A549 (cell line): ENCODE results near the gene CASK. TPM values are rescaled to one million over a fixed set of nuclear protein-coding genes. Genes with fewer than 3 reads are reported as not detected.

Experiments
- ATAC-seq, 2 experiments: fragments of 200-7000 bp in 1 of 2; fragments of >200 bp in 1 of 2; cut with Nextera tagmentation in 1 of 2; cut with Tn5 transposase in 1 of 2; 3 replicates each; pipeline versions ENCODE4 v1.8.0 to v1.9.1; 2018 to 2020; ENCODE audit warnings: mild to moderate bottlenecking in 1 of 2, moderate library complexity in 1 of 2
- CTCF ChIA-PET: fragments of 300-600 bp; sonication (Branson Sonifier 250); formaldehyde crosslinking; extraction: SDS; loops from one replicate; lab custom pipeline; 2021; ENCODE audit warnings: antibody characterized with exemption, inconsistent platforms; lab: Yijun Ruan, JAX
- POLR2A ChIA-PET: fragments of 350-600 bp; formaldehyde crosslinking; extraction: SDS; loops from one replicate; lab custom pipeline; 2021; ENCODE audit warnings: antibody characterized with exemption, inconsistent platforms; lab: Yijun Ruan, JAX
- DNase-seq, 2 experiments: peaks; one replicate each; pipeline versions ENCODE4 v3.0.0 to v3.0.0-alpha.2; 2011 to 2016; ENCODE audit warnings: low read depth in 1 of 2, low spot score in 1 of 2
- FAIRE-seq: peaks from 2 replicates; lab custom pipeline; 2011; peaks lifted over from hg19 to GRCh38; lab: Jason Lieb, UNC
- H3K27ac ChIP-seq, 2 experiments: fragments of >200 bp; sonication (Bioruptor Twin); formaldehyde crosslinking; 3 replicates each; pipeline ENCODE4 v1.5.1; 2016 to 2017
- H3K4me1 ChIP-seq: fragments of >200 bp; sonication (Bioruptor Twin); formaldehyde crosslinking; 3 replicates; pipeline ENCODE4 v1.6.1; 2016
- H3K4me2 ChIP-seq: fragments of >200 bp; sonication (Bioruptor Twin); formaldehyde crosslinking; 3 replicates; pipeline ENCODE4 v1.6.1; 2016
- H3K4me3 ChIP-seq: fragments of >200 bp; sonication (Bioruptor Twin); formaldehyde crosslinking; 3 replicates; pipeline ENCODE4 v1.5.1; 2016
- H3K9me3 ChIP-seq: fragments of >200 bp; sonication (Bioruptor Twin); formaldehyde crosslinking; 3 replicates; pipeline ENCODE4 v1.6.1; 2016
- CBX8 ChIP-seq: fragments of 200-600 bp; sonication (generic); IDR thresholded peaks from 2 replicates; pipeline ENCODE4 v1.6.1; 2016
- CEBPB ChIP-seq, 2 experiments: fragments of >200 bp in 1 of 2; sonication (Bioruptor Twin) in 1 of 2; formaldehyde crosslinking in 1 of 2; IDR thresholded peaks; 2 replicates each; pipeline ENCODE4 v1.6.1; 2012 to 2016
- CHD2 ChIP-seq: fragments of 150-350 bp; IDR thresholded peaks from 2 replicates; pipeline ENCODE4 v1.6.1; 2014; ENCODE audit warnings: low read length; ENCODE audit not compliant: partially characterized antibody
- CHD4 ChIP-seq: fragments of 200-600 bp; sonication (generic); IDR thresholded peaks from 2 replicates; pipeline ENCODE4 v1.6.1; 2016; ENCODE audit warnings: antibody characterized with exemption, mild to moderate bottlenecking, borderline replicate concordance
- EHF ChIP-seq: fragments of 250-450 bp; sonication (Bioruptor Pico); IDR thresholded peaks from 2 replicates; pipeline ENCODE4 v1.5.0; 2020; ENCODE audit warnings: mild to moderate bottlenecking
- HDAC2 ChIP-seq: fragments of 200-600 bp; sonication (generic); IDR thresholded peaks from 2 replicates; pipeline ENCODE4 v1.6.1; 2016
- HEYL ChIP-seq: fragments of 250-450 bp; sonication (Bioruptor Pico); IDR thresholded peaks from 2 replicates; pipeline ENCODE4 v1.8.0; 2021; ENCODE audit warnings: mild to moderate bottlenecking, moderate library complexity
- JUN ChIP-seq, 2 experiments: fragments of >200 bp; sonication (Bioruptor Twin); formaldehyde crosslinking; IDR thresholded peaks; 2 replicates in 1 of 2; 3 replicates in 1 of 2; pipeline ENCODE4 v1.6.1; 2016 to 2017
- KDM1A ChIP-seq: fragments of 200-600 bp; sonication (generic); IDR thresholded peaks from 2 replicates; pipeline ENCODE4 v1.6.1; 2016; ENCODE audit warnings: low read depth, mild to moderate bottlenecking
- MAZ ChIP-seq: fragments of 150-350 bp; IDR thresholded peaks from 2 replicates; pipeline ENCODE4 v1.6.1; 2014; ENCODE audit warnings: antibody characterized with exemption, low read depth, low read length, borderline replicate concordance
- NPAS2 ChIP-seq: fragments of 250-450 bp; sonication (Bioruptor Pico); IDR thresholded peaks from 2 replicates; pipeline ENCODE4 v1.8.0; 2022; ENCODE audit warnings: mild to moderate bottlenecking, moderate library complexity, borderline replicate concordance
- TFCP2L1 ChIP-seq: fragments of 250-450 bp; sonication (Bioruptor Pico); IDR thresholded peaks from 2 replicates; pipeline ENCODE4 v1.5.0; 2021; ENCODE audit warnings: mild to moderate bottlenecking
- ZC3H11A ChIP-seq: fragments of 450-650 bp; IDR thresholded peaks from 2 replicates; pipeline ENCODE4 v1.6.1; 2014; ENCODE audit warnings: antibody characterized with exemption, mild to moderate bottlenecking
- ZNF302 ChIP-seq: fragments of 250-450 bp; sonication (Bioruptor Pico); IDR thresholded peaks from 2 replicates; pipeline ENCODE4 v1.9.0; 2021; ENCODE audit warnings: inconsistent platforms, mild to moderate bottlenecking, moderate library complexity
- WGBS: methylation state at CpG from one replicate; pipeline ENCODE4 v1.1.6; 2017; ENCODE audit errors: missing lambda C conversion rate; 5-methylcytosine and 5-hydroxymethylcytosine counted together
- polyA plus RNA-seq, 4 experiments: library from polyadenylated mRNA; depleted of rRNA in 3 of 4; stranded (reverse); fragments of >200 nt; fragmentation: RNase III in 1 of 4; extraction: RNeasy Plus Mini Kit Qiagen cat#74134 plus additional on column Dnase treatment in 1 of 4; gene quantifications; 2 replicates in 3 of 4; 3 replicates in 1 of 4; pipeline ENCODE4 v1.2.3, GENCODE V29; 2011 to 2017
- TF ChIP-seq, protein P1 (sequence below): fragments of 250-450 bp; sonication (Bioruptor Pico); IDR thresholded peaks from 2 replicates; pipeline ENCODE4 v1.5.0; 2021; ENCODE audit warnings: mild to moderate bottlenecking, moderate library complexity, borderline replicate concordance
- TF ChIP-seq, protein P2 (sequence below): fragments of 250-450 bp; sonication (Bioruptor Pico); IDR thresholded peaks from 2 replicates; pipeline ENCODE4 v1.5.0; 2020; ENCODE audit warnings: low read depth, mild to moderate bottlenecking, moderate library complexity
- TF ChIP-seq, protein P3 (sequence below): fragments of >200 bp; sonication (Bioruptor Twin); formaldehyde crosslinking; IDR thresholded peaks from 3 replicates; pipeline ENCODE4 v1.6.1; 2016
- TF ChIP-seq, protein P4 (sequence below): IDR thresholded peaks from 2 replicates; pipeline ENCODE4 v1.6.1; 2012
- TF ChIP-seq, protein P5 (sequence below): fragments of >200 bp; sonication (Bioruptor Twin); formaldehyde crosslinking; IDR thresholded peaks from 3 replicates; pipeline ENCODE4 v1.5.1; 2016

CASK gene
- polyA plus RNA-seq, 2 of the 4 experiments (the other 2 are of a cell fraction) = 23.3 to 57.6 TPM

DNA sequence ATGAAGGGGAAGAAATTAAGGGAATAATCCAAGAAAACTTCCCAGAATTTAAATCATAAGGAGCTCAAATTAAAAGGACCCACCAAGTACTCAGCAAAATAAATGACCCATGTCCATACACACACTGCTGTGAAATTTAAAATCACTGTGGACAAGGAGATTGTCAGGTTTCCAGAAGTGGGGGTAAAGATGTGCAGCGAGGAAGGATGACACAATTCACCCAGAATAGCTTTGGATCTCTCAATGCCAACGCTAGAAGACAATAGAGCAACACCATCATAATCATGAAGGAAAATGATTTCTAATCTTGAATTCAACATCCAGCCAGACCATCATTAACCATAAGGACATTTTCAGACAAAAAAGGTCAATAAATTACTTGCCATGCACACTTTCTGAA lies 65.7 kb downstream of the CASK start:
- CTCF ChIA-PET = no interaction called here
- POLR2A ChIA-PET = no interaction called here
- FAIRE-seq (no peak), ATAC-seq (no peak), DNase-seq (no peak)
- 88% methylated on average over 2 of the region's 2 CpGs for WGBS
- no peak for TF ChIP-seq TFCP2L1 (CRISPR knock-in tag)
- TF ChIP-seq, protein P1, sequence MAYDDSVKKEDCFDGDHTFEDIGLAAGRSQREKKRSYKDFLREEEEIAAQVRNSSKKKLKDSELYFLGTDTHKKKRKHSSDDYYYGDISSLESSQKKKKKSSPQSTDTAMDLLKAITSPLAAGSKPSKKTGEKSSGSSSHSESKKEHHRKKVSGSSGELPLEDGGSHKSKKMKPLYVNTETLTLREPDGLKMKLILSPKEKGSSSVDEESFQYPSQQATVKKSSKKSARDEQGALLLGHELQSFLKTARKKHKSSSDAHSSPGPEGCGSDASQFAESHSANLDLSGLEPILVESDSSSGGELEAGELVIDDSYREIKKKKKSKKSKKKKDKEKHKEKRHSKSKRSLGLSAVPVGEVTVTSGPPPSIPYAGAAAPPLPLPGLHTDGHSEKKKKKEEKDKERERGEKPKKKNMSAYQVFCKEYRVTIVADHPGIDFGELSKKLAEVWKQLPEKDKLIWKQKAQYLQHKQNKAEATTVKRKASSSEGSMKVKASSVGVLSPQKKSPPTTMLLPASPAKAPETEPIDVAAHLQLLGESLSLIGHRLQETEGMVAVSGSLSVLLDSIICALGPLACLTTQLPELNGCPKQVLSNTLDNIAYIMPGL (CRISPR knock-in tag) = no peak
- no peak for TF ChIP-seq HEYL (CRISPR knock-in tag)
- no peak for TF ChIP-seq CEBPB (IDR thresholded peaks at IDR 0.05)
- TF ChIP-seq CHD2 = no peak
- TF ChIP-seq ZNF302 (CRISPR knock-in tag) = no peak
- TF ChIP-seq EHF (CRISPR knock-in tag) = no peak
- no peak for TF ChIP-seq KDM1A
- TF ChIP-seq, protein P2, sequence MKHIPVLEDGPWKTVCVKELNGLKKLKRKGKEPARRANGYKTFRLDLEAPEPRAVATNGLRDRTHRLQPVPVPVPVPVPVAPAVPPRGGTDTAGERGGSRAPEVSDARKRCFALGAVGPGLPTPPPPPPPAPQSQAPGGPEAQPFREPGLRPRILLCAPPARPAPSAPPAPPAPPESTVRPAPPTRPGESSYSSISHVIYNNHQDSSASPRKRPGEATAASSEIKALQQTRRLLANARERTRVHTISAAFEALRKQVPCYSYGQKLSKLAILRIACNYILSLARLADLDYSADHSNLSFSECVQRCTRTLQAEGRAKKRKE (CRISPR knock-in tag) = no peak
- TF ChIP-seq JUN (IDR thresholded peaks at IDR 0.05) = no peak
- TF ChIP-seq CBX8 = no peak
- TF ChIP-seq ZC3H11A = no peak
- TF ChIP-seq, protein P3, sequence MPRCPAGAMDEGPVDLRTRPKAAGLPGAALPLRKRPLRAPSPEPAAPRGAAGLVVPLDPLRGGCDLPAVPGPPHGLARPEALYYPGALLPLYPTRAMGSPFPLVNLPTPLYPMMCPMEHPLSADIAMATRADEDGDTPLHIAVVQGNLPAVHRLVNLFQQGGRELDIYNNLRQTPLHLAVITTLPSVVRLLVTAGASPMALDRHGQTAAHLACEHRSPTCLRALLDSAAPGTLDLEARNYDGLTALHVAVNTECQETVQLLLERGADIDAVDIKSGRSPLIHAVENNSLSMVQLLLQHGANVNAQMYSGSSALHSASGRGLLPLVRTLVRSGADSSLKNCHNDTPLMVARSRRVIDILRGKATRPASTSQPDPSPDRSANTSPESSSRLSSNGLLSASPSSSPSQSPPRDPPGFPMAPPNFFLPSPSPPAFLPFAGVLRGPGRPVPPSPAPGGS = no peak
- TF ChIP-seq NPAS2 (CRISPR knock-in tag) = no peak
- no peak for TF ChIP-seq HDAC2
- no peak overlapping the region for H3K4me2 ChIP-seq
- H3K4me3 ChIP-seq = no peak overlapping the region
- no peak overlapping the region for H3K27ac ChIP-seq
- no peaks in the 10 kb centered on the region for H3K4me1 ChIP-seq
- H3K9me3 ChIP-seq = no peaks in the 10 kb centered on the region

DNA sequence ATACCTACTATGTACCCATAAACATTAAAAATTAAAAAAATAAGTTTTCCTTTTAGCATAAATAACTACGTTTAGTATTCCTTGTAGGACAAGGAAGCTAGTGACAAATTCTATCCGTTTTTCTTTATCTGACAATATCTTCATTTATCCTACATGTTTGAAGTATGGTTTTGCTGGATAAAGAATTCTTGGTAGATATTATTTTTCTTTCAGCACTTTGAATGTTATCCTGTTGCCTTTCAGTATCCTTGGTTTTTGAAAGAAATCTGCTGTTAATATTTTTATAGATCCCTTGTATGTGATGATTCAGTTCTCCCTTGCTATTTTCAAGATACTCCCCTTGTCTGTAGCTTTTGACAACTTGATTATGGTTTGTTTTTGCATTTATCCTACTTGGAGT lies 76.6 kb downstream of the CASK start:
- no peak overlapping the region for H3K27ac ChIP-seq
- no peaks in the 10 kb centered on the region for H3K4me1 ChIP-seq
- no peak for TF ChIP-seq EHF (CRISPR knock-in tag)
- TF ChIP-seq, protein P2 (CRISPR knock-in tag) = no peak
- no peak for TF ChIP-seq MAZ
- no peak for TF ChIP-seq HDAC2
- TF ChIP-seq, protein P4, sequence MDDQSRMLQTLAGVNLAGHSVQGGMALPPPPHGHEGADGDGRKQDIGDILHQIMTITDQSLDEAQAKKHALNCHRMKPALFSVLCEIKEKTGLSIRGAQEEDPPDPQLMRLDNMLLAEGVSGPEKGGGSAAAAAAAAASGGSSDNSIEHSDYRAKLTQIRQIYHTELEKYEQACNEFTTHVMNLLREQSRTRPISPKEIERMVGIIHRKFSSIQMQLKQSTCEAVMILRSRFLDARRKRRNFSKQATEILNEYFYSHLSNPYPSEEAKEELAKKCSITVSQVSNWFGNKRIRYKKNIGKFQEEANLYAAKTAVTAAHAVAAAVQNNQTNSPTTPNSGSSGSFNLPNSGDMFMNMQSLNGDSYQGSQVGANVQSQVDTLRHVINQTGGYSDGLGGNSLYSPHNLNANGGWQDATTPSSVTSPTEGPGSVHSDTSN = no peak
- TF ChIP-seq CHD4 = no peak
- TF ChIP-seq KDM1A = no peak
- TF ChIP-seq, protein P5, sequence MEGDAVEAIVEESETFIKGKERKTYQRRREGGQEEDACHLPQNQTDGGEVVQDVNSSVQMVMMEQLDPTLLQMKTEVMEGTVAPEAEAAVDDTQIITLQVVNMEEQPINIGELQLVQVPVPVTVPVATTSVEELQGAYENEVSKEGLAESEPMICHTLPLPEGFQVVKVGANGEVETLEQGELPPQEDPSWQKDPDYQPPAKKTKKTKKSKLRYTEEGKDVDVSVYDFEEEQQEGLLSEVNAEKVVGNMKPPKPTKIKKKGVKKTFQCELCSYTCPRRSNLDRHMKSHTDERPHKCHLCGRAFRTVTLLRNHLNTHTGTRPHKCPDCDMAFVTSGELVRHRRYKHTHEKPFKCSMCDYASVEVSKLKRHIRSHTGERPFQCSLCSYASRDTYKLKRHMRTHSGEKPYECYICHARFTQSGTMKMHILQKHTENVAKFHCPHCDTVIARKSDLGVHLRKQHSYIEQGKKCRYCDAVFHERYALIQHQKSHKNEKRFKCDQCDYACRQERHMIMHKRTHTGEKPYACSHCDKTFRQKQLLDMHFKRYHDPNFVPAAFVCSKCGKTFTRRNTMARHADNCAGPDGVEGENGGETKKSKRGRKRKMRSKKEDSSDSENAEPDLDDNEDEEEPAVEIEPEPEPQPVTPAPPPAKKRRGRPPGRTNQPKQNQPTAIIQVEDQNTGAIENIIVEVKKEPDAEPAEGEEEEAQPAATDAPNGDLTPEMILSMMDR = no peak
- WGBS = 89% methylated on average over 2 of the region's 2 CpGs
- peaks cover 13% of the 10 kb centered on the region; the same call in 2 of the 3 replicates for H3K9me3 ChIP-seq
- no peak overlapping the region for H3K4me3 ChIP-seq
- DNase-seq (no peak), ATAC-seq (no peak), FAIRE-seq (no peak)
- ChIA-PET POLR2A (no interaction called here), CTCF (no interaction called here)
- no peak overlapping the region for H3K4me2 ChIP-seq
